Left ventricle myocardium inferior (tissue), 1 donor: ENCODE results near the gene ANKS1B. TPM values are rescaled to one million over a fixed set of nuclear protein-coding genes. Genes with fewer than 3 reads are reported as not detected.
A peak's percentile ranks its signal among the peaks of the same experiment; 100 is the strongest.

Experiments used
- DNase-seq: peaks from one replicate; pipeline ENCODE4 v3.0.0-alpha.2; 2020
- H3K27ac ChIP-seq: fragments of 200-600 bp; replicated peaks from 2 replicates; pipeline ENCODE4 v1.8.0; 2021
- H3K27me3 ChIP-seq: fragments of 200-600 bp; 2 replicates; pipeline ENCODE4 v1.8.0; 2021; ENCODE audit warnings: low read depth
- H3K36me3 ChIP-seq: fragments of 200-600 bp; 2 replicates; pipeline ENCODE4 v1.8.0; 2021
- H3K4me1 ChIP-seq: fragments of 200-600 bp; 2 replicates; pipeline ENCODE4 v1.8.0; 2021
- H3K4me3 ChIP-seq: fragments of 200-600 bp; 2 replicates; pipeline ENCODE4 v1.8.0; 2021; ENCODE audit warnings: mild to moderate bottlenecking, moderate library complexity
- H3K9me3 ChIP-seq: fragments of 200-600 bp; replicated peaks from 2 replicates; pipeline ENCODE4 v1.8.0; 2021
- CTCF ChIP-seq: fragments of 200-600 bp; IDR thresholded peaks from 2 replicates; pipeline ENCODE4 v1.8.0; 2021; ENCODE audit warnings: antibody characterized with exemption, mild to moderate bottlenecking, borderline replicate concordance
- intact Hi-C: fragments of 100-400 bp; cut with micrococcal nuclease; formaldehyde crosslinking; loops from one replicate; pipeline ENCODE4 v1.11.0; 2022
- total RNA-seq: library from RNA; stranded (reverse); fragmentation: NEBNext Ultra II Directional; extraction: Animal tissue kit (Norgen Biotek cat#: 25700); gene quantifications from one replicate; pipeline ENCODE4 v1.2.1, GENCODE V29; 2021
- donor health status: DM: no; HTN: yes; CAD: no; lungs with severe emphysema.

ANKS1B gene
- total RNA-seq, 1 donor from 2014 or later = 1.6 TPM

GRCh38 chr12:99455350-99456035, 529.2 kb downstream of the ANKS1B start:
- Histone ChIP-seq H3K4me3 (no peak overlapping the region), H3K27me3 (no peaks in the 10 kb centered on the region), H3K27ac (no peak overlapping the region), H3K36me3 (no peaks in the 10 kb centered on the region), H3K4me1 (no peaks in the 10 kb centered on the region), H3K9me3 (peaks cover 36% of the 10 kb centered on the region)
- no peak for TF ChIP-seq CTCF
- intact Hi-C loops = no loop called here
- DNase-seq = no peak

GRCh38 chr12:99454539-99455172, 530.1 kb downstream of the ANKS1B start:
- Histone ChIP-seq H3K9me3 (peaks cover 28% of the 10 kb centered on the region), H3K4me1 (no peaks in the 10 kb centered on the region), H3K27me3 (no peaks in the 10 kb centered on the region), H3K36me3 (no peaks in the 10 kb centered on the region), H3K4me3 (no peak overlapping the region), H3K27ac (no peak overlapping the region)
- no peak for TF ChIP-seq CTCF
- DNase-seq = no peak
- intact Hi-C loops = no loop called here

- TF ChIP-seq CTCF = no peak
- H3K4me3 ChIP-seq = no peak overlapping the region
- intact Hi-C loops = no loop called here
- H3K4me1 ChIP-seq = no peaks in the 10 kb centered on the region
- H3K9me3 ChIP-seq = peaks cover 22% of the 10 kb centered on the region
- no peak for DNase-seq
- no peaks in the 10 kb centered on the region for H3K36me3 ChIP-seq
- H3K27ac ChIP-seq = peak overlapping the region; percentile 40
- no peaks in the 10 kb centered on the region for H3K27me3 ChIP-seq
Measured at GRCh38 chr12:99453836-99454538, 530.7 kb downstream of the ANKS1B start.

GRCh38 chr12:99450036-99450630, 534.6 kb downstream of the ANKS1B start:
- H3K27ac ChIP-seq = no peak overlapping the region
- intact Hi-C loops = no loop called here

More at GRCh38 chr12:99450036-99450630, 534.6 kb downstream of the ANKS1B start:
- Histone ChIP-seq H3K4me1 (no peaks in the 10 kb centered on the region), H3K27me3 (no peaks in the 10 kb centered on the region), H3K9me3 (peaks cover 18% of the 10 kb centered on the region), H3K4me3 (no peak overlapping the region), H3K36me3 (no peaks in the 10 kb centered on the region)
- no peak for DNase-seq
- TF ChIP-seq CTCF = no peak
